GM13976 (cell line): Measurements from ENCODE around the gene SOX6.

Experiments used
- DNase-seq: peaks from one replicate; pipeline ENCODE4 v3.0.0; 2012; ENCODE audit warnings: low spot score
- in situ Hi-C: fragments of 300-500 bp; cut with MboI; formaldehyde crosslinking; loops from one replicate; pipeline ENCODE4 v1.12.0; 2022; ENCODE audit warnings: low sequenced_read_pairs, mixed read lengths, inconsistent platforms; ENCODE audit not compliant: unreplicated experiment
- TF ChIP-seq, protein P1 (sequence below): IDR thresholded peaks from 2 replicates; pipeline ENCODE4 v1.5.1; 2012; ENCODE audit warnings: borderline replicate concordance, mild to moderate bottlenecking; ENCODE audit not compliant: insufficient read depth; ENCODE audit errors: extremely low read depth, missing control alignments, control extremely low read depth

Gene SOX6

DNA sequence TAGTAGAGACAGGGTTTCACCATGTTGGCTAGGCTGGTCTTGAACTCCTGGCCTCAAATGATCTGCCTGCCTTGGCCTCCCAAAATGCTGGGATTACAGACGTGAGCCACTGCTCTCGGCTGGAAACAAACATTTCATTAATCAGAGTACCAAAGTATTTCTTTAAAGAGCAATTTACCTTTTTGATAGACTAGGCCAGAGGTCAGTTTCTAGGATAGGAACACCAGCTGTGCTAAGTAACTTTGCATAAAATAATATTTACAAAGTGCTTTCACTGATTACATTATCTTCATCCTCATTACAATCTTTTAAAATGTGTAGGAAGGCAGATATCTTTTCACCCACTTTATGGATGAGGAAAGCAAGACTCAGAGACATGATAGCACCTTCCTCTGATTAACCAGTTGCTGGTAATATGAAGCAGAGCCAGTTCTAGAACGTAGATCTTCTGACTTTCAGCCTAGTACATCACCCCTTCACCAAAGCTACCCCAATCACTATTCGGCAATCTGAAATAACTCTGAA, 355.2 kb downstream of the SOX6 start:
- in situ Hi-C loops: no loop called here
- TF ChIP-seq, protein P1, sequence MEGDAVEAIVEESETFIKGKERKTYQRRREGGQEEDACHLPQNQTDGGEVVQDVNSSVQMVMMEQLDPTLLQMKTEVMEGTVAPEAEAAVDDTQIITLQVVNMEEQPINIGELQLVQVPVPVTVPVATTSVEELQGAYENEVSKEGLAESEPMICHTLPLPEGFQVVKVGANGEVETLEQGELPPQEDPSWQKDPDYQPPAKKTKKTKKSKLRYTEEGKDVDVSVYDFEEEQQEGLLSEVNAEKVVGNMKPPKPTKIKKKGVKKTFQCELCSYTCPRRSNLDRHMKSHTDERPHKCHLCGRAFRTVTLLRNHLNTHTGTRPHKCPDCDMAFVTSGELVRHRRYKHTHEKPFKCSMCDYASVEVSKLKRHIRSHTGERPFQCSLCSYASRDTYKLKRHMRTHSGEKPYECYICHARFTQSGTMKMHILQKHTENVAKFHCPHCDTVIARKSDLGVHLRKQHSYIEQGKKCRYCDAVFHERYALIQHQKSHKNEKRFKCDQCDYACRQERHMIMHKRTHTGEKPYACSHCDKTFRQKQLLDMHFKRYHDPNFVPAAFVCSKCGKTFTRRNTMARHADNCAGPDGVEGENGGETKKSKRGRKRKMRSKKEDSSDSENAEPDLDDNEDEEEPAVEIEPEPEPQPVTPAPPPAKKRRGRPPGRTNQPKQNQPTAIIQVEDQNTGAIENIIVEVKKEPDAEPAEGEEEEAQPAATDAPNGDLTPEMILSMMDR: no peak
- no peak for DNase-seq

DNA sequence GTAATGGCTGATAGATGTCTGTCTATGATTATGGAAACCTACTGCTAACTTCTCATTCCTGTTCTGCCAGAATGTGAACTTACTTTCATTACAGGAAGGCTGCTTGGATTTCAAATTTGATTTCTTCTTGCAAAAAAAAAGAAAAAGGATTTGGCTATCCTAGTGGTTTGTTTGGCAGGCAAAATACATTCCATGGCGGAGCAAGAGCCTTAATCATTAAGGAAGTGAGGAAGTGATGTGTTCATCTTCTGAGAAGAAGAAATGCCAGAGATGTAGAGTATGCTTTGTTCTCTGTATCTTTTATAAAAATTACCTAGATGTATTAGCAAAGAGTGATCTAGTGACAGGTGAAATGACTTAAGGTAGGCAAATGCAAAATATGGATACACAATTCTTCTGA, 356.3 kb downstream of the SOX6 start:
- TF ChIP-seq, protein P1: no peak
- in situ Hi-C loops: no loop called here
- no peak for DNase-seq

DNA sequence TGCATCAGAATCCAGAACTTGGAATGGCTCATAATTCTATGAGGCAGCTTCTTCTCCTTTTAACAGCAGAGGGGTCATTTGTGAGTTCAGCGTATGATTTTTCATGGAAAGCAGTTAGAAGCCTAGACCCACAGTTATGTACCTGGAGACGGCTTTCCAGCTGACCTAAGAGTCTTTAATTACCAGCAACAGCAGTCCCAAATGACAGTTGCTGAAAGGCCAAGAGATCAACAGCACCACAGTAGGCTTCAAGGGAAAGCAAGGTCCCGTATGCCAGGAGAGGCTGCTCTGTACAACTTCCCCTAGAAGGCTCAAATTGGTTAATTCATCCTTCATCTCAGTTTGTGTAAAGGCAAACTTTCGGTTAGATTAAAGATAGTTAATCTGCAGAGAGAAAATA, 363.0 kb downstream of the SOX6 start:
- in situ Hi-C loops: no loop called here
- TF ChIP-seq, protein P1: no peak
- DNase-seq: no peak

DNA sequence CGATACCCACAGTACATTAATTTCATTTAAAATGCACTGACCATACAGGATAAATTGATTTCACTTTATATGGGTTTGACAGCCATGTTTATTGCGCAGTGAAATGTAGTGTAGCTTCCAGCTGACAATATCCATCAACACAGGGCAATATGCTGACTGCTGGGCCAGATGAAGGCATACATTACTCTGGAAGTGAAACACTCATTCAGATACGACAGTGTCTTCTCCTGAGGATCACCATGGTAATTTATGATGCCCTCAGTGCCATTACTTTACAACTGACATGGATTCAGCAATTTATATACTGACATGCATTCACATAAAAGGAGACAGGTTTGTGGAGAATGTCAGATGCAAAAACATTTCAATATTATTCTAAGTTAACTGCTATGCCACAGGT, 365.1 kb downstream of the SOX6 start:
- TF ChIP-seq, protein P1: no peak
- in situ Hi-C loops: no loop called here

DNA sequence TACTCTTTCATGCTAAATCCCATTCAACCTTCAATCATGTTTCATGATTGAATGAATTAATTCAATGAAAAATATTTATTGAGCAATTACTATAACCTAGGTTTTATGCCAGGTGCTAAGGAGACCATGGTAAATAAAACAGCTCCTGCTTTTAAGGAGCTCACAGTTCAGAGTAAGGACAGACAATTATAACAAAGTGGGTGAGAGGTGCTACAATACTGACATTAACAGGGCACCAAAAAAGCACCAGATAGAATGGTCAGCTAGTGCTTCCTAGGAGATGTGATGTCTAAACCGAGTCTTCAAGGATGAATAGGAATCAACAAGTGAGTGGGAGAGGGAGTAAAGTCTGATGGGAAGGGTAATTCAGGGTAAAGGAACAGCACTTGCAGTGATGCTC, 366.7 kb downstream of the SOX6 start:
- TF ChIP-seq, protein P1: no peak
- in situ Hi-C loops: no loop called here
- DNase-seq: no peak

More for the DNA sequence above, 365.1 kb downstream of the SOX6 start:
- DNase-seq: no peak

DNA sequence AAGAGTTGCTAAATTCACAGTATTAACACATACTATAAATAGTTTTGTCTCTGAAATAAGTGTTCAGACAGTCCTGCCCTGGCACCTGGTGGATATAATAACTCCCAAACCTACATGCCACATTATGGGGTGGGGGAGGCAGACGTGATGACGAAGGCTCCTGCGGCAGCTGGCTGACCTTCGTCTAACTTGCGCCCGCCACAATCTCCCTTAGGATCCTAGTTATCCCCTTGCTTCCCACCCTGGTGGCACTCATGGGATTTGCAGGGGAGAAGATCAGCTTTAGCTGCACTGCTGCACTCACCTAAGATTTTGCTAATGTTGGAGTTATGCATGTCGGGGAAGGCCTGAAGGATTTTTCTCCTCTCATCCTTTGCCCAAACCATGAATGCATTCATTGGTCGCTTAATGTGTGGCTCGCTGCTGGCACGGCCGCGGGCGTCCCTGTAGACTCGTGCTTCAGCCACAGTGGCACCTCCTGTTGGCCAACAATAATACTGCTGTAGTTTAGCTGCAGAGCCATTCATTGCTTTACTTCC, 367.6 kb downstream of the SOX6 start:
- in situ Hi-C loops: no loop called here
- DNase-seq: no peak
- TF ChIP-seq, protein P1: no peak
